HEK293 (cell line): Measurements from ENCODE around the gene RBP2.

Experiments used
- CTCF ChIA-PET: fragments of 350-600 bp; formaldehyde crosslinking; extraction: SDS; loops from one replicate; lab custom pipeline; 2021; ENCODE audit warnings: antibody characterized with exemption; lab: Yijun Ruan, JAX
- POLR2A ChIA-PET: fragments of 300-600 bp; formaldehyde crosslinking; extraction: SDS; loops from one replicate; lab custom pipeline; 2020; ENCODE audit warnings: antibody characterized with exemption, inconsistent platforms; lab: Yijun Ruan, JAX
- H3K27ac ChIP-seq: fragments of 200-500 bp; sonication (Bioruptor generic); 2 replicates; pipeline ENCODE4 v1.5.1; 2014; ENCODE audit warnings: low read depth, low read length, control low read depth, inconsistent platforms; ENCODE audit errors: extremely low read depth
- H3K36me3 ChIP-seq, 2 experiments: fragments of 200-500 bp in 1 of 2; sonication (Bioruptor generic) in 1 of 2; 1 replicate in 1 of 2; 2 replicates in 1 of 2; pipeline ENCODE4 v1.5.1; 2014 to 2017; ENCODE audit warnings: inconsistent platforms in 2 of 2, low read length in 2 of 2; ENCODE audit not compliant: control insufficient read depth in 2 of 2, insufficient read depth in 1 of 2
- H3K4me1 ChIP-seq: fragments of 200-500 bp; sonication (Bioruptor generic); 2 replicates; pipeline ENCODE4 v1.5.1; 2014; ENCODE audit warnings: mild to moderate bottlenecking, low read length, inconsistent platforms; ENCODE audit not compliant: control insufficient read depth, insufficient read depth
- H3K4me3 ChIP-seq: 2 replicates; pipeline ENCODE4 v1.5.1; 2011; ENCODE audit warnings: low read depth, mild to moderate bottlenecking, control low read depth, low read length, moderate library complexity
- H3K9me3 ChIP-seq: fragments of 200-500 bp; sonication (Bioruptor generic); 2 replicates; pipeline ENCODE4 v1.5.1; 2014; ENCODE audit warnings: low read depth, low read length, inconsistent platforms; ENCODE audit not compliant: control insufficient read depth, insufficient read depth
- AEBP2 ChIP-seq: fragments of 450-650 bp; formaldehyde crosslinking; IDR thresholded peaks from 2 replicates; pipeline ENCODE4 v1.5.1; 2016; ENCODE audit warnings: missing biosample characterization, missing genetic modification characterization, borderline replicate concordance
- BCL11B ChIP-seq: fragments of 450-650 bp; formaldehyde crosslinking; IDR thresholded peaks from 2 replicates; pipeline ENCODE4 v1.5.1; 2016; ENCODE audit warnings: low read depth, missing biosample characterization, missing genetic modification characterization
- IKZF3 ChIP-seq: fragments of 450-650 bp; IDR thresholded peaks from 2 replicates; pipeline ENCODE4 v1.5.0; 2018; ENCODE audit warnings: missing biosample characterization, mild to moderate bottlenecking, missing genetic modification characterization, moderate library complexity
- MYNN ChIP-seq: fragments of 450-650 bp; formaldehyde crosslinking; IDR thresholded peaks from 2 replicates; pipeline ENCODE4 v1.5.1; 2016; ENCODE audit warnings: missing biosample characterization, missing genetic modification characterization, borderline replicate concordance
- OSR2 ChIP-seq: fragments of 450-650 bp; formaldehyde crosslinking; IDR thresholded peaks from 2 replicates; pipeline ENCODE4 v1.5.1; 2016; ENCODE audit warnings: missing biosample characterization, missing genetic modification characterization
- PRDM1 ChIP-seq: fragments of 450-650 bp; formaldehyde crosslinking; IDR thresholded peaks from 2 replicates; pipeline ENCODE4; 2016; ENCODE audit warnings: missing biosample characterization, missing genetic modification characterization
- SCRT2 ChIP-seq: fragments of 450-650 bp; formaldehyde crosslinking; IDR thresholded peaks from 2 replicates; pipeline ENCODE4 v1.5.1; 2016; ENCODE audit warnings: missing biosample characterization, missing genetic modification characterization
- ZNF132 ChIP-seq: fragments of 450-650 bp; formaldehyde crosslinking; IDR thresholded peaks from 2 replicates; pipeline ENCODE4 v1.5.1; 2017; ENCODE audit warnings: missing biosample characterization, missing genetic modification characterization, borderline replicate concordance
- ZNF16 ChIP-seq: fragments of 450-650 bp; formaldehyde crosslinking; IDR thresholded peaks from 2 replicates; pipeline ENCODE4 v1.5.1; 2016; ENCODE audit warnings: low read depth, missing biosample characterization, missing genetic modification characterization
- ZNF175 ChIP-seq: fragments of 450-650 bp; formaldehyde crosslinking; IDR thresholded peaks from 2 replicates; pipeline ENCODE4 v1.5.1; 2016; ENCODE audit warnings: missing biosample characterization, missing genetic modification characterization
- ZNF221 ChIP-seq: fragments of 450-650 bp; formaldehyde crosslinking; IDR thresholded peaks from 2 replicates; pipeline ENCODE4 v1.5.1; 2017; ENCODE audit warnings: missing biosample characterization, missing genetic modification characterization, borderline replicate concordance
- ZNF248 ChIP-seq: fragments of 450-650 bp; formaldehyde crosslinking; IDR thresholded peaks from 2 replicates; pipeline ENCODE4 v1.5.1; 2017; ENCODE audit warnings: missing biosample characterization, missing genetic modification characterization
- ZNF302 ChIP-seq: fragments of 450-650 bp; formaldehyde crosslinking; IDR thresholded peaks from 2 replicates; pipeline ENCODE4 v1.5.1; 2016; ENCODE audit warnings: missing biosample characterization, missing genetic modification characterization, low read depth
- ZNF354C ChIP-seq: fragments of 450-650 bp; formaldehyde crosslinking; IDR thresholded peaks from 2 replicates; pipeline ENCODE4 v1.5.1; 2016; ENCODE audit warnings: missing biosample characterization, missing genetic modification characterization, low read depth, borderline replicate concordance
- ZNF398 ChIP-seq: fragments of 450-650 bp; formaldehyde crosslinking; IDR thresholded peaks from 2 replicates; pipeline ENCODE4 v1.5.1; 2017; ENCODE audit warnings: missing biosample characterization, missing genetic modification characterization
- ZNF426 ChIP-seq: fragments of 450-650 bp; formaldehyde crosslinking; IDR thresholded peaks from 2 replicates; pipeline ENCODE4 v1.5.1; 2017; ENCODE audit warnings: missing biosample characterization, missing genetic modification characterization, mild to moderate bottlenecking, inconsistent platforms, moderate library complexity
- ZNF449 ChIP-seq: fragments of 450-650 bp; formaldehyde crosslinking; IDR thresholded peaks from 2 replicates; pipeline ENCODE4 v1.5.1; 2017; ENCODE audit warnings: missing biosample characterization, mild to moderate bottlenecking, missing genetic modification characterization, moderate library complexity
- ZNF548 ChIP-seq: fragments of 450-650 bp; formaldehyde crosslinking; IDR thresholded peaks from 2 replicates; pipeline ENCODE4 v1.5.1; 2016; ENCODE audit warnings: missing biosample characterization, missing genetic modification characterization
- ZNF555 ChIP-seq: fragments of 450-650 bp; formaldehyde crosslinking; conservative IDR thresholded peaks from 2 replicates; pipeline ENCODE4 v1.5.1; 2017; ENCODE audit warnings: missing biosample characterization, mild to moderate bottlenecking, missing genetic modification characterization, inconsistent platforms
- ZNF561 ChIP-seq: fragments of 450-650 bp; IDR thresholded peaks from 2 replicates; pipeline ENCODE4 v1.5.1; 2018; ENCODE audit warnings: missing biosample characterization, missing genetic modification characterization, borderline replicate concordance
- ZNF792 ChIP-seq: fragments of 450-650 bp; formaldehyde crosslinking; IDR thresholded peaks from 2 replicates; pipeline ENCODE4 v1.5.1; 2016; ENCODE audit warnings: missing biosample characterization, missing genetic modification characterization
- ZNF830 ChIP-seq: fragments of 450-650 bp; IDR thresholded peaks from 2 replicates; pipeline ENCODE4 v1.5.0; 2018; ENCODE audit warnings: missing biosample characterization, missing genetic modification characterization, low read depth, mild to moderate bottlenecking, moderate library complexity
- TF ChIP-seq, protein P1 (sequence below): fragments of 450-650 bp; formaldehyde crosslinking; IDR thresholded peaks from 2 replicates; pipeline ENCODE4 v1.5.1; 2016; ENCODE audit warnings: missing biosample characterization, missing genetic modification characterization

Gene RBP2

GRCh38 chr3:139443186-139443585 is 33.1 kb downstream of the RBP2 start:
- CTCF ChIA-PET, result no interaction called here

GRCh38 chr3:139441656-139442055 is 34.7 kb downstream of the RBP2 start:
- no peak overlapping the region for H3K4me3 ChIP-seq
- H3K27ac ChIP-seq, result no peak overlapping the region
- no peak for TF ChIP-seq SCRT2 (tag by site-specific recombination)
- no peak for TF ChIP-seq ZNF792 (tag by site-specific recombination)
- no peak for TF ChIP-seq BCL11B
- TF ChIP-seq MYNN, result no peak
- TF ChIP-seq IKZF3 (tag by site-specific recombination), result no peak
- TF ChIP-seq ZNF302 (tag by site-specific recombination), result no peak
- H3K4me1 ChIP-seq, result no peaks in the 10 kb centered on the region
- H3K36me3 ChIP-seq, result no peaks in the 10 kb centered on the region
- ChIA-PET CTCF (no interaction called here), POLR2A (no interaction called here)
- H3K9me3 ChIP-seq, result no peaks in the 10 kb centered on the region

More at GRCh38 chr3:139443186-139443585, 33.1 kb downstream of the RBP2 start:
- POLR2A ChIA-PET, result no interaction called here
- Histone ChIP-seq H3K9me3 (no peaks in the 10 kb centered on the region), H3K4me1 (no peaks in the 10 kb centered on the region), H3K36me3 (no peaks in the 10 kb centered on the region), H3K4me3 (no peak overlapping the region), H3K27ac (no peak overlapping the region)
- no peak for TF ChIP-seq ZNF555 (tag by site-specific recombination)
- no peak for TF ChIP-seq ZNF398 (tag by site-specific recombination)

DNA sequence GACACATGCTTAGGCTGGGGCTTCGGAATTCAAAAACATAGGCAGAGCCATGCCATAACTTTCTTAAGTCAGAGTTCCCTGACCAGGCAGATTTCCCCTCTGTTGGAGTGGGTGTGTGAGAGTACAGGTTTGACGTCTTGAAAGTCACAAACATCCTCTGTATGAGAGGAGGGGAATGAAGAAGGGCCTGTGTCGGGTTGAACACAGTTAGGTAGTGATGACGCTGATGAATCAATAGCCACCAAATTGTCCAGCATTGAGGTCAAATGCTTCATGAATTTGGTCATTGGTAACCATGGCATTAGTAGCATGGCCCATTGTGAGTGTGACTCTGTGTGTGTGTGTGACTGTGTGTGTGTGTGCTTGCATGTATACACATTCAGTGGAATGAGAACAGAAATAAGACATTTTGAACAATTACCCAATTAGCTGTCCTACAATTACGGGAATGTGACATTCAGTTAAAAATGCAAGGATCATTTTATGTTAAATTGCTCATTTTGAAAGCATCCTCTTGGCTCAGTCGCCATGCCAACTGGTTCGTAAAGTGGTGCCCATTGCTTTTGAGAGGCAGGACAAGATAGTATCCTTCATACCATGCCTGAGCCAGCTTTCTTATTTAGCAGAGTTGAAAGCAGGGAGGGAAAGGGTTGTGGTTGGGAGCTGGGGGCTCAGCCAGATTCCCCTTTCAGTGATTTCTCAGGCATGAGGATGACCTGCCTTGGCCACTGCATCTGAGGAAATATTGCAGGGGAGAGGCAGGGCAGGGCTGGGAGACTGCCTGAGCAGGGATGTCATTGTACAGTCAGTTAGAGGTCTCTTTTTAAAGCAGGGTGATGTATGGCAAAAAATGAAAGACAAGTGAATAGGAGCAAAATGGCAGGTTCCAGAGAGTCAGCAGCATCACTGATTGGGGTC is 35.4 kb downstream of the RBP2 start:
- CTCF ChIA-PET, result interaction anchor here (1.3 kb wide), 1 partner anchor 81 kb away, joined by 3 read pairs; no protein-coding TSS in a partner anchor
- POLR2A ChIA-PET, result no interaction called here

DNA sequence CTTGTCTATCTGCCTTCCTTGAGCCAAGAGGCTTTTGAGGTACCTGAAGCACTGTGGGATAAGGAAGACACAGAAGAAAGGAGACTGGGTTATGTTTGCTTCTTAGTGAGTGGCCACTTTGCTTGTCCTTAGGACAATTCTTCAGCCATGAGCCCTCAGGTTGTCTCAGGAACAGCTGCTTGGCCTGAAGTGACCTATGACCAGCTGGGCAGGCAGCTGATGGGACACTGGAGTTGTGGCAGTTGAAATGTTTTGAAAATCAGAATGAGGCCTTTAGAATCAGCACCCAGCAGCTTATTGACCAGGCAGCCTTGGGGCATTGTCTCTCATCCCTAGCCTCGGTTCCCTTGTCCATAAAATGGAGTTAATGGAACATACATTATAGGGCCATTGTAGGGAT is 37.0 kb downstream of the RBP2 start:
- Histone ChIP-seq H3K4me3 (no peak overlapping the region), H3K9me3 (no peaks in the 10 kb centered on the region), H3K27ac (no peak overlapping the region), H3K36me3 (no peaks in the 10 kb centered on the region), H3K4me1 (no peaks in the 10 kb centered on the region)
- ChIA-PET POLR2A (no interaction called here), CTCF (interaction anchor here (0.6 to 1.3 kb wide), 2 partner anchors 82 to 170 kb away, joined by 3 to 6 read pairs; no protein-coding TSS in a partner anchor)
- TF ChIP-seq ZNF830, result no peak
- TF ChIP-seq ZNF555 (tag by site-specific recombination), result no peak
- TF ChIP-seq ZNF132 (tag by site-specific recombination), result no peak
- TF ChIP-seq PRDM1 (tag by site-specific recombination), result no peak
- no peak for TF ChIP-seq ZNF16 (tag by site-specific recombination)
- no peak for TF ChIP-seq ZNF561 (tag by site-specific recombination)
- no peak for TF ChIP-seq ZNF449 (tag by site-specific recombination)
- TF ChIP-seq AEBP2, result no peak
- no peak for TF ChIP-seq ZNF221
- no peak for TF ChIP-seq OSR2 (tag by site-specific recombination)
- TF ChIP-seq ZNF548 (tag by site-specific recombination), result no peak
- TF ChIP-seq, protein P1, sequence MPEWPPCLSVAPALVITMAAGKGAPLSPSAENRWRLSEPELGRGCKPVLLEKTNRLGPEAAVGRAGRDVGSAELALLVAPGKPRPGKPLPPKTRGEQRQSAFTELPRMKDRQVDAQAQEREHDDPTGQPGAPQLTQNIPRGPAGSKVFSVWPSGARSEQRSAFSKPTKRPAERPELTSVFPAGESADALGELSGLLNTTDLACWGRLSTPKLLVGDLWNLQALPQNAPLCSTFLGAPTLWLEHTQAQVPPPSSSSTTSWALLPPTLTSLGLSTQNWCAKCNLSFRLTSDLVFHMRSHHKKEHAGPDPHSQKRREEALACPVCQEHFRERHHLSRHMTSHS (tag by site-specific recombination), result no peak
- no peak for TF ChIP-seq ZNF354C (tag by site-specific recombination)
- TF ChIP-seq ZNF248, result no peak

More for the DNA sequence above, 35.4 kb downstream of the RBP2 start:
- H3K4me3 ChIP-seq, result no peak overlapping the region
- TF ChIP-seq ZNF175 (tag by site-specific recombination) (no peak), ZNF426 (tag by site-specific recombination) (no peak)
- TF ChIP-seq, all 188 proteins: peak for 0
- Histone ChIP-seq H3K36me3 (no peaks in the 10 kb centered on the region), H3K27ac (no peak overlapping the region), H3K9me3 (no peaks in the 10 kb centered on the region), H3K4me1 (no peaks in the 10 kb centered on the region)
